Fibroblast of lung (primary cell): Measurements from ENCODE around the gene PMFBP1. TPM values are rescaled to one million over a fixed set of nuclear protein-coding genes. Genes with fewer than 3 reads are reported as not detected.

Experiments used
- DNase-seq, 2 donors: peaks; one replicate each; pipeline versions ENCODE4 v3.0.0 to v3.0.0-alpha.2; 2010; ENCODE audit warnings: low read depth in 2 of 2
- H2AFZ ChIP-seq: 2 replicates; pipeline ENCODE4 v1.5.1; 2012; ENCODE audit warnings: low read length, control low read depth, inconsistent platforms
- H3K27ac ChIP-seq: 2 replicates; pipeline ENCODE4 v1.5.1; 2011; ENCODE audit warnings: low read length, control low read depth; ENCODE audit not compliant: insufficient read depth
- H3K27me3 ChIP-seq: 2 replicates; pipeline ENCODE4 v1.5.1; 2011; ENCODE audit warnings: mild to moderate bottlenecking, low read length; ENCODE audit not compliant: control insufficient read depth, insufficient read depth
- H3K36me3 ChIP-seq: 2 replicates; pipeline ENCODE4 v1.5.1; 2011; ENCODE audit warnings: low read length; ENCODE audit not compliant: control insufficient read depth, insufficient read depth
- H3K4me1 ChIP-seq: 2 replicates; pipeline ENCODE4 v1.5.1; 2011; ENCODE audit warnings: low read length; ENCODE audit not compliant: control insufficient read depth, insufficient read depth; ENCODE audit errors: extremely low read depth
- H3K4me2 ChIP-seq: 2 replicates; pipeline ENCODE4 v1.5.1; 2011; ENCODE audit warnings: low read length, control low read depth; ENCODE audit not compliant: insufficient read depth; ENCODE audit errors: extremely low read depth
- H3K4me3 ChIP-seq, 4 experiments: fragments of 200-600 bp in 1 of 4; sonication (generic) in 1 of 4; replicated peaks in 1 of 4; 2 replicates each; pipeline ENCODE4 v1.5.1; 2011 to 2016; ENCODE audit warnings: low read length in 4 of 4, low read depth in 3 of 4, mild to moderate bottlenecking in 3 of 4, control low read depth in 2 of 4, inconsistent platforms in 1 of 4, mixed read lengths in 1 of 4; ENCODE audit not compliant: insufficient read depth in 1 of 4; ENCODE audit errors: control extremely low read depth in 1 of 4
- H3K79me2 ChIP-seq: 2 replicates; pipeline ENCODE4 v1.5.1; 2012; ENCODE audit warnings: mild to moderate bottlenecking, low read length, inconsistent platforms; ENCODE audit not compliant: control insufficient read depth, insufficient read depth
- H3K9ac ChIP-seq: 2 replicates; pipeline ENCODE4 v1.5.1; 2011; ENCODE audit warnings: mild to moderate bottlenecking, low read length, control low read depth; ENCODE audit not compliant: insufficient read depth
- H3K9me3 ChIP-seq: 2 replicates; pipeline ENCODE4 v1.5.1; 2012; ENCODE audit warnings: low read depth, low read length; ENCODE audit not compliant: control insufficient read depth, insufficient read depth
- H4K20me1 ChIP-seq: 2 replicates; pipeline ENCODE4 v1.5.1; 2011; ENCODE audit warnings: low read length; ENCODE audit not compliant: control insufficient read depth, insufficient read depth; ENCODE audit errors: extremely low read depth
- EZH2 ChIP-seq: IDR thresholded peaks from 2 replicates; pipeline ENCODE4 v1.5.1; 2012; ENCODE audit warnings: low read length, control low read depth, mild to moderate bottlenecking; ENCODE audit errors: missing control alignments
- polyA plus RNA-seq, 2 donors: library from polyadenylated mRNA; depleted of rRNA in 1 of 2; stranded (reverse) in 1 of 2; unstranded in 1 of 2; fragments of >200 nt; gene quantifications; 2 replicates each; pipeline ENCODE4 v1.2.1, GENCODE V29; 2011 to 2012; ENCODE audit warnings: missing spikeins in 1 of 2
- total RNA-seq: library from RNA; depleted of rRNA; stranded (reverse); fragments of >200 nt; gene quantifications from 2 replicates; pipeline ENCODE4 v1.2.1, GENCODE V29; 2014
- TF ChIP-seq, protein P1 (sequence below), 2 donors: IDR thresholded peaks in 1 of 2; conservative IDR thresholded peaks in 1 of 2; 1 replicate in 1 of 2; 2 replicates in 1 of 2; pipeline ENCODE4 v1.5.1; 2011 to 2012; ENCODE audit warnings: low read length in 2 of 2, control low read depth in 1 of 2, inconsistent platforms in 1 of 2, low read depth in 1 of 2, mild to moderate bottlenecking in 1 of 2

The PMFBP1 gene
- total and polyA plus RNA-seq, 2 donors (not counting 1 experiment from before 2014, with no cell fraction given), result 0.12 to 0.17 TPM

DNA sequence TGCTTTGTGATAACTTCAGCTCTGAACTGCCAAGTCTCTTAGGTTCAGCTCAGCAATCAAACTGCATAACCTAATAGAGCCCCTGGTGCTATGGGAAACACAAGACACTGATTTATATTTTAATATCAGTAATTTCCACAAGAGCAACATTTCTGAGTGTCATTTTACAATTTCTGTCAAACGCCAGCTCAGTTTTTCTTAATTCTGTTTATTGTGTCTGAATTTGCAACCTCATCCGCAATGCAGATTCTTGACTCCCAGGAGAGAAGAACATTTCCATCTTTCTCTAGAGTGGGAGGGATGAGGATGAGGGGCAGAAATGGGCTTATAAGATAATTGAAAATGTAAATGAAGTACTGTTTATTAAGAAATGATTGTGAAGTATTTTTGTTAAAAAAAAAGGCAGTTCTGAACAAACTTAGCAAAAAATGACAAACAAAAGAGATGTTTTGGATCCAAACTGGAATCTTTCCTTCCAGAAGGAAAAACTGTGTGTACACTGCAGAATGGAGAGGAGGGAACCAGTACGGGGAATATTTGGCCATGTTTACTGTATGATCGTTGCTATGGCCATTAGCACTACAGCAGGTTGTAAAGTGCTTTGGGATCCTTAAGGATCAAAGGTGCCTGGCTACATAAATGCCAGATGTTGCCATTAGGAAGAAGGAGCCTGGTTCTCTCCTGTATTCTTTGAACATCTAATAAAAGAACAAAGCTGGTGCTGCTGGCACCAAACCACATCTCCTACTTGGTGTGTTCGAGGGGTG is 7.4 kb upstream of the PMFBP1 start:
- no peaks in the 10 kb centered on the region for H3K9me3 ChIP-seq
- H3K4me2 ChIP-seq, result no peak overlapping the region
- no peak overlapping the region for H2AFZ ChIP-seq
- no peak overlapping the region for H3K4me3 ChIP-seq
- no peaks in the 10 kb centered on the region for H3K4me1 ChIP-seq
- H3K9ac ChIP-seq, result no peak overlapping the region
- no peaks in the 10 kb centered on the region for H3K27me3 ChIP-seq
- TF ChIP-seq, protein P1, sequence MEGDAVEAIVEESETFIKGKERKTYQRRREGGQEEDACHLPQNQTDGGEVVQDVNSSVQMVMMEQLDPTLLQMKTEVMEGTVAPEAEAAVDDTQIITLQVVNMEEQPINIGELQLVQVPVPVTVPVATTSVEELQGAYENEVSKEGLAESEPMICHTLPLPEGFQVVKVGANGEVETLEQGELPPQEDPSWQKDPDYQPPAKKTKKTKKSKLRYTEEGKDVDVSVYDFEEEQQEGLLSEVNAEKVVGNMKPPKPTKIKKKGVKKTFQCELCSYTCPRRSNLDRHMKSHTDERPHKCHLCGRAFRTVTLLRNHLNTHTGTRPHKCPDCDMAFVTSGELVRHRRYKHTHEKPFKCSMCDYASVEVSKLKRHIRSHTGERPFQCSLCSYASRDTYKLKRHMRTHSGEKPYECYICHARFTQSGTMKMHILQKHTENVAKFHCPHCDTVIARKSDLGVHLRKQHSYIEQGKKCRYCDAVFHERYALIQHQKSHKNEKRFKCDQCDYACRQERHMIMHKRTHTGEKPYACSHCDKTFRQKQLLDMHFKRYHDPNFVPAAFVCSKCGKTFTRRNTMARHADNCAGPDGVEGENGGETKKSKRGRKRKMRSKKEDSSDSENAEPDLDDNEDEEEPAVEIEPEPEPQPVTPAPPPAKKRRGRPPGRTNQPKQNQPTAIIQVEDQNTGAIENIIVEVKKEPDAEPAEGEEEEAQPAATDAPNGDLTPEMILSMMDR (conservative IDR thresholded peaks at IDR 0.05 in 1 of 2, IDR thresholded peaks at IDR 0.05 in 1 of 2; ENCODE audit: low read depth in 1 of 2, low read length in 2 of 2), result no peak
- no peak for TF ChIP-seq EZH2
- no peaks in the 10 kb centered on the region for H4K20me1 ChIP-seq
- no peaks in the 10 kb centered on the region for H3K79me2 ChIP-seq
- DNase-seq, result no peak
- H3K36me3 ChIP-seq, result no peaks in the 10 kb centered on the region
- no peak overlapping the region for H3K27ac ChIP-seq

DNA sequence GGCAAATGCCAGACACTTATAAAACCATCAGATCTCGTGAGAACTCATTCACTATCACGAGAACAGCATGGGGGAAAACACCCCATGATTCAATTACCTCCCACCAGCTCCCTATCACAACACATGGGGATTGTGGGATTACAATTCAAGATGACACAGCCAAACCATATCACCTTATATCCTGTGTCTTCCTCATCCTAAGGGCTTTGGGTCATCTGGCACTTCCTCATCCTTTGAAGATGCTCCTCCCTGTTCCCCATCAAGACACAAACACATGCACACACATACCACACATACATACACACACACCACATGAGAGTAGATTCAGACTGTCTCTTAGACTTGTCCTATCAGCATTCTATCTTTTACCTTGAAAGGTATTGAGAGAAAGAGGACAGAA is 2.8 kb upstream of the PMFBP1 start:
- Histone ChIP-seq H4K20me1 (no peaks in the 10 kb centered on the region), H3K4me3 (no peak overlapping the region), H3K36me3 (no peaks in the 10 kb centered on the region), H3K27ac (no peak overlapping the region), H3K27me3 (no peaks in the 10 kb centered on the region), H3K4me2 (no peak overlapping the region), H3K9ac (no peak overlapping the region), H3K9me3 (no peaks in the 10 kb centered on the region), H3K4me1 (no peaks in the 10 kb centered on the region), H3K79me2 (no peaks in the 10 kb centered on the region), H2AFZ (no peak overlapping the region)
- DNase-seq, result no peak
- TF ChIP-seq, protein P1 (conservative IDR thresholded peaks at IDR 0.05 in 1 of 2, IDR thresholded peaks at IDR 0.05 in 1 of 2; ENCODE audit: low read depth in 1 of 2, low read length in 2 of 2), result no peak

- DNase-seq, result no peak
- Histone ChIP-seq H4K20me1 (no peaks in the 10 kb centered on the region), H3K4me2 (no peak overlapping the region), H3K4me1 (no peaks in the 10 kb centered on the region), H3K36me3 (no peaks in the 10 kb centered on the region), H3K9me3 (no peaks in the 10 kb centered on the region), H2AFZ (no peak overlapping the region), H3K27me3 (no peaks in the 10 kb centered on the region), H3K79me2 (no peaks in the 10 kb centered on the region), H3K9ac (no peak overlapping the region), H3K27ac (no peak overlapping the region), H3K4me3 (no peak overlapping the region)
- TF ChIP-seq, protein P1 (conservative IDR thresholded peaks at IDR 0.05 in 1 of 2, IDR thresholded peaks at IDR 0.05 in 1 of 2; ENCODE audit: low read depth in 1 of 2, low read length in 2 of 2), result no peak
- TF ChIP-seq EZH2, result no peak
Observed at GRCh38 chr16:72173997-72174396, 2.0 kb upstream of the PMFBP1 start.
